H9 (cell line): Measurements from ENCODE around the gene USP34. TPM values are rescaled to one million over a fixed set of nuclear protein-coding genes. Genes with fewer than 3 reads are reported as not detected.

Source experiments
- DNase-seq: peaks from one replicate; pipeline ENCODE4 v3.0.0-alpha.2; 2017
- H2AFZ ChIP-seq: one replicate; pipeline ENCODE4 v1.6.1; 2013; ENCODE audit warnings: mild to moderate bottlenecking, low read length, control low read depth, moderate library complexity
- H2AK5ac ChIP-seq: 2 replicates; pipeline ENCODE4 v1.6.1; 2013; ENCODE audit warnings: low read length, control low read depth, mixed read lengths; ENCODE audit not compliant: insufficient read length
- H2BK120ac ChIP-seq: one replicate; pipeline ENCODE4 v1.6.1; 2013; ENCODE audit warnings: low read depth, mild to moderate bottlenecking, low read length, control low read depth, inconsistent platforms; ENCODE audit not compliant: poor library complexity, severe bottlenecking
- H2BK12ac ChIP-seq: 2 replicates; pipeline ENCODE4 v1.6.1; 2013; ENCODE audit warnings: low read length, control low read depth, mixed read lengths, low read depth; ENCODE audit not compliant: insufficient read length
- H2BK15ac ChIP-seq: 2 replicates; pipeline ENCODE4 v1.6.1; 2013; ENCODE audit warnings: low read depth, low read length, control low read depth
- H2BK20ac ChIP-seq: one replicate; pipeline ENCODE4 v1.6.1; 2013; ENCODE audit warnings: low read depth, mild to moderate bottlenecking, low read length, control low read depth, inconsistent platforms; ENCODE audit not compliant: poor library complexity, severe bottlenecking
- H2BK5ac ChIP-seq: 2 replicates; pipeline ENCODE4 v1.6.1; 2013; ENCODE audit warnings: low read length, control low read depth, mixed read lengths; ENCODE audit not compliant: insufficient read length
- H3K14ac ChIP-seq: 2 replicates; pipeline ENCODE4 v1.6.1; 2013; ENCODE audit warnings: low read length, control low read depth; ENCODE audit not compliant: insufficient read depth
- H3K18ac ChIP-seq: 2 replicates; pipeline ENCODE4 v1.6.1; 2013; ENCODE audit warnings: low read depth, mild to moderate bottlenecking, mixed read lengths, low read length, control low read depth; ENCODE audit not compliant: insufficient read length
- H3K23ac ChIP-seq: 2 replicates; pipeline ENCODE4 v1.6.1; 2013; ENCODE audit warnings: low read length, control low read depth, mixed read lengths, low read depth; ENCODE audit not compliant: insufficient read length
- H3K23me2 ChIP-seq: 2 replicates; pipeline ENCODE4 v1.6.1; 2013; ENCODE audit warnings: low read depth, mild to moderate bottlenecking, mixed read lengths, low read length, control low read depth; ENCODE audit not compliant: insufficient read length, poor library complexity, severe bottlenecking
- H3K27ac ChIP-seq: 2 replicates; pipeline ENCODE4 v1.5.1; 2013; ENCODE audit warnings: low read length, control low read depth, mixed read lengths, low read depth; ENCODE audit not compliant: insufficient read length
- H3K27me3 ChIP-seq: 2 replicates; pipeline ENCODE4 v1.6.1; 2013; ENCODE audit warnings: low read length, control low read depth, inconsistent platforms; ENCODE audit not compliant: insufficient read depth
- H3K4ac ChIP-seq: 2 replicates; pipeline ENCODE4 v1.6.1; 2013; ENCODE audit warnings: low read depth, mild to moderate bottlenecking, control low read depth, inconsistent platforms, low read length, moderate library complexity
- H3K4me1 ChIP-seq: 2 replicates; pipeline ENCODE4 v1.6.1; 2013; ENCODE audit warnings: low read length, control low read depth, inconsistent platforms; ENCODE audit not compliant: insufficient read depth
- H3K4me2 ChIP-seq: 2 replicates; pipeline ENCODE4 v1.6.1; 2013; ENCODE audit warnings: low read length, control low read depth, mixed read lengths; ENCODE audit not compliant: insufficient read length, insufficient read depth
- H3K56ac ChIP-seq: 2 replicates; pipeline ENCODE4 v1.6.1; 2013; ENCODE audit warnings: low read depth, mild to moderate bottlenecking, mixed read lengths, low read length, control low read depth; ENCODE audit not compliant: insufficient read length
- H3K79me1 ChIP-seq: 2 replicates; pipeline ENCODE4 v1.6.1; 2013; ENCODE audit warnings: low read depth, mild to moderate bottlenecking, moderate library complexity, low read length, control low read depth, inconsistent platforms; ENCODE audit not compliant: insufficient read depth, poor library complexity, severe bottlenecking
- H3K79me2 ChIP-seq: 2 replicates; pipeline ENCODE4 v1.6.1; 2013; ENCODE audit warnings: low read length, control low read depth, inconsistent platforms; ENCODE audit not compliant: insufficient read depth
- H3K9ac ChIP-seq: 2 replicates; pipeline ENCODE4 v1.6.1; 2013; ENCODE audit warnings: low read length, control low read depth, mixed read lengths; ENCODE audit not compliant: insufficient read length; ENCODE audit errors: extremely low read depth
- H3K9me3 ChIP-seq: one replicate; pipeline ENCODE4 v1.6.1; 2013; ENCODE audit warnings: low read depth, low read length, inconsistent platforms; ENCODE audit not compliant: control insufficient read depth
- H3T11ph ChIP-seq: one replicate; pipeline ENCODE4 v1.6.1; 2013; ENCODE audit warnings: mild to moderate bottlenecking, low read length, control low read depth, inconsistent platforms
- H4K20me1 ChIP-seq: one replicate; pipeline ENCODE4 v1.6.1; 2013; ENCODE audit not compliant: control insufficient read depth, insufficient read length, insufficient read depth
- H4K5ac ChIP-seq: 2 replicates; pipeline ENCODE4 v1.6.1; 2013; ENCODE audit warnings: low read depth, mild to moderate bottlenecking, mixed read lengths, low read length, control low read depth; ENCODE audit not compliant: insufficient read length
- H4K8ac ChIP-seq: replicated peaks from 2 replicates; pipeline ENCODE4 v1.6.1; 2013; ENCODE audit warnings: low read length, control low read depth, mixed read lengths, low read depth; ENCODE audit not compliant: insufficient read length
- H4K91ac ChIP-seq: 2 replicates; pipeline ENCODE4 v1.6.1; 2013; ENCODE audit warnings: low read depth, mild to moderate bottlenecking, moderate library complexity, mixed read lengths, low read length, control low read depth; ENCODE audit not compliant: insufficient read length
- H3K27ac Mint-ChIP-seq, 3 experiments: 2 replicates in 2 of 3; 3 replicates in 1 of 3; pipeline ENCODE4 v1.8.0; 2020 to 2021; ENCODE audit warnings: mixed read lengths in 3 of 3, mild to moderate bottlenecking in 1 of 3, moderate library complexity in 1 of 3
- H3K27me3 Mint-ChIP-seq: 2 replicates; pipeline ENCODE4 v1.8.0; 2021; ENCODE audit warnings: low read depth, mild to moderate bottlenecking, moderate library complexity, mixed read lengths
- H3K36me3 Mint-ChIP-seq, 3 experiments: 2 replicates in 2 of 3; 3 replicates in 1 of 3; pipeline ENCODE4 v1.8.0; 2020 to 2021; ENCODE audit warnings: low read depth in 3 of 3, mixed read lengths in 3 of 3; ENCODE audit not compliant: insufficient read depth in 1 of 3
- H3K4me1 Mint-ChIP-seq, 2 experiments: 2 replicates each; pipeline ENCODE4 v1.8.0; 2020; ENCODE audit warnings: mixed read lengths in 2 of 2
- H3K4me3 Mint-ChIP-seq, 2 experiments: 2 replicates in 1 of 2; 3 replicates in 1 of 2; pipeline ENCODE4 v1.8.0; 2020 to 2021; ENCODE audit warnings: mild to moderate bottlenecking in 2 of 2, mixed read lengths in 2 of 2, moderate library complexity in 1 of 2
- H3K9me3 Mint-ChIP-seq, 2 experiments: 2 replicates in 1 of 2; 3 replicates in 1 of 2; pipeline ENCODE4 v1.8.0; 2020; ENCODE audit warnings: mild to moderate bottlenecking in 2 of 2, mixed read lengths in 2 of 2, moderate library complexity in 1 of 2
- WGBS: extraction: QIAGEN DNeasy Blood & Tissue Kit; methylation state at CpG from one replicate; pipeline ENCODE4 v1.1.7; 2013; ENCODE audit warnings: missing lambda C conversion rate, low lambda C conversion rate, mixed read lengths; ENCODE audit not compliant: insufficient read length; ENCODE audit errors: extremely low coverage; 5-methylcytosine and 5-hydroxymethylcytosine counted together
- total RNA-seq: library from RNA; stranded (reverse); gene quantifications from 2 replicates; pipeline ENCODE4 v1.2.1, GENCODE V29; 2021
- TF ChIP-seq, protein P1 (sequence below): fragments of 200-600 bp; sonication (generic); conservative IDR thresholded peaks from 3 replicates; pipeline ENCODE4 v1.8.0; 2021; ENCODE audit warnings: antibody characterized with exemption, mild to moderate bottlenecking

The USP34 gene
- total RNA-seq, 1 experiment from 2014 or later = 93.9 TPM

DNA sequence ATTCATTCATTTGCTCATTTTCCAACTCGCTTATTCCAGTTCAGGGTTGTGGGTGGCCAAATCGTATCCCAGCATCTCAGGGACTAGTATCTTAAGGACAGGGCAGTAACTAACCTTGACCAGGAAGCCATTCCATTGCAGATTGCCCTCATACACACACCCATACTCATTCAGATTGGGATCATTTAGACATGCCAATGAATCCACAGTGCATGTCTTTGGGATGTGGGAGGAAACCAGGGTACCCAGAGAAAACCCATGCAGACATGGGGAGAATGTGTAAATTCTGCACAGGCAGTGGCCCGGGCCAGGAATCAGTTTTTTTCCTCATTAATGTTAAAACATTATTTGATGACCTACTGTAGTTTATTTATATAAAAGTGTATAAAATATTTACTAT, 150.7 kb downstream of the USP34 start:
- H3K36me3 Mint-ChIP-seq = peaks cover 6 to 52% (median 32%) of the 10 kb centered on the region in 3 experiments
- Histone ChIP-seq H2BK15ac (no peak overlapping the region), H3K4me2 (no peak overlapping the region), H3K79me1 (no peaks in the 10 kb centered on the region), H3K4ac (no peak overlapping the region), H3K56ac (no peak overlapping the region), H2AK5ac (no peak overlapping the region), H2BK120ac (no peak overlapping the region), H4K8ac (no peak overlapping the region), H3K4me1 (no peaks in the 10 kb centered on the region), H2BK12ac (no peak overlapping the region), H3K79me2 (no peaks in the 10 kb centered on the region), H3K9ac (no peak overlapping the region), H3K23ac (no peak overlapping the region), H3K27ac (no peak overlapping the region), H3K14ac (no peak overlapping the region), H4K91ac (no peak overlapping the region), H2BK5ac (no peak overlapping the region), H4K5ac (no peak overlapping the region), H3K18ac (no peak overlapping the region), H3K9me3 (no peaks in the 10 kb centered on the region), H3K23me2 (no peaks in the 10 kb centered on the region), H4K20me1 (no peaks in the 10 kb centered on the region), H2BK20ac (no peak overlapping the region), H2AFZ (no peak overlapping the region), H3K27me3 (no peaks in the 10 kb centered on the region), H3T11ph (no peak overlapping the region)
- DNase-seq = no peak
- TF ChIP-seq, protein P1, sequence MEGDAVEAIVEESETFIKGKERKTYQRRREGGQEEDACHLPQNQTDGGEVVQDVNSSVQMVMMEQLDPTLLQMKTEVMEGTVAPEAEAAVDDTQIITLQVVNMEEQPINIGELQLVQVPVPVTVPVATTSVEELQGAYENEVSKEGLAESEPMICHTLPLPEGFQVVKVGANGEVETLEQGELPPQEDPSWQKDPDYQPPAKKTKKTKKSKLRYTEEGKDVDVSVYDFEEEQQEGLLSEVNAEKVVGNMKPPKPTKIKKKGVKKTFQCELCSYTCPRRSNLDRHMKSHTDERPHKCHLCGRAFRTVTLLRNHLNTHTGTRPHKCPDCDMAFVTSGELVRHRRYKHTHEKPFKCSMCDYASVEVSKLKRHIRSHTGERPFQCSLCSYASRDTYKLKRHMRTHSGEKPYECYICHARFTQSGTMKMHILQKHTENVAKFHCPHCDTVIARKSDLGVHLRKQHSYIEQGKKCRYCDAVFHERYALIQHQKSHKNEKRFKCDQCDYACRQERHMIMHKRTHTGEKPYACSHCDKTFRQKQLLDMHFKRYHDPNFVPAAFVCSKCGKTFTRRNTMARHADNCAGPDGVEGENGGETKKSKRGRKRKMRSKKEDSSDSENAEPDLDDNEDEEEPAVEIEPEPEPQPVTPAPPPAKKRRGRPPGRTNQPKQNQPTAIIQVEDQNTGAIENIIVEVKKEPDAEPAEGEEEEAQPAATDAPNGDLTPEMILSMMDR = no peak
- H3K4me1 Mint-ChIP-seq = no peaks in the 10 kb centered on the region
- no peak overlapping the region for H3K4me3 Mint-ChIP-seq
- no peaks in the 10 kb centered on the region for H3K27me3 Mint-ChIP-seq
- H3K9me3 Mint-ChIP-seq = no peaks in the 10 kb centered on the region
- H3K27ac Mint-ChIP-seq = peak overlapping the region in 1 of 3 experiments; percentile 42; a peak in 1 of 7 replicates
- WGBS = no CpG with 5 or more reads among the region's 3 CpGs
